GM10266 (cell line): ENCODE results near the gene GABRR3.

Experiments
- DNase-seq: peaks from one replicate; pipeline ENCODE4 v3.0.0; 2012; ENCODE audit errors: extremely low spot score
- TF ChIP-seq, protein P1 (sequence below): IDR thresholded peaks from 2 replicates; pipeline ENCODE4 v1.5.1; 2012; ENCODE audit warnings: mild to moderate bottlenecking, low read depth; ENCODE audit not compliant: control insufficient read depth, insufficient read depth; ENCODE audit errors: missing control alignments

Gene GABRR3

GRCh38 chr3:98034036-98034435 lies 1.1 kb downstream of the GABRR3 start:
- TF ChIP-seq, protein P1, sequence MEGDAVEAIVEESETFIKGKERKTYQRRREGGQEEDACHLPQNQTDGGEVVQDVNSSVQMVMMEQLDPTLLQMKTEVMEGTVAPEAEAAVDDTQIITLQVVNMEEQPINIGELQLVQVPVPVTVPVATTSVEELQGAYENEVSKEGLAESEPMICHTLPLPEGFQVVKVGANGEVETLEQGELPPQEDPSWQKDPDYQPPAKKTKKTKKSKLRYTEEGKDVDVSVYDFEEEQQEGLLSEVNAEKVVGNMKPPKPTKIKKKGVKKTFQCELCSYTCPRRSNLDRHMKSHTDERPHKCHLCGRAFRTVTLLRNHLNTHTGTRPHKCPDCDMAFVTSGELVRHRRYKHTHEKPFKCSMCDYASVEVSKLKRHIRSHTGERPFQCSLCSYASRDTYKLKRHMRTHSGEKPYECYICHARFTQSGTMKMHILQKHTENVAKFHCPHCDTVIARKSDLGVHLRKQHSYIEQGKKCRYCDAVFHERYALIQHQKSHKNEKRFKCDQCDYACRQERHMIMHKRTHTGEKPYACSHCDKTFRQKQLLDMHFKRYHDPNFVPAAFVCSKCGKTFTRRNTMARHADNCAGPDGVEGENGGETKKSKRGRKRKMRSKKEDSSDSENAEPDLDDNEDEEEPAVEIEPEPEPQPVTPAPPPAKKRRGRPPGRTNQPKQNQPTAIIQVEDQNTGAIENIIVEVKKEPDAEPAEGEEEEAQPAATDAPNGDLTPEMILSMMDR: no peak
- no peak for DNase-seq

- TF ChIP-seq, protein P1: no peak
- DNase-seq: no peak
Observed at GRCh38 chr3:98032904-98033303, 2.2 kb downstream of the GABRR3 start.

DNA sequence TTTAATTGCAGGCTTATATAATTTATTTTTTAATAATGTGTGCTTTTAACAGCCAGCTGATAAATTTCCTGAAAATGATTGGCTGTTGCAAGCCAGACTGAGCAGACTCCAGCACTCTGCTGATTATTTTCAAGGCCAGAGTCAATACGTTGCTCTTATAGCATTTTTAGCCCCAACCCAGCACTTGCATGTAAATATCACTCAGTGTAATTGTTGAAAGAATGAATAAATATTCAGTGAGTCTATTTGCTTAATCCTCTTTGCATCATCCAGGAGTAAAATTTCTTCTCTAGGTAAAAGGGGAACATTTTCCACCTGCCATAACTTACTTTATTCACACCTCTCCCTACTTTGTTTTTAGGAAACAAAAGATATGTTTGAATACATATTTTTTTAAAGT lies 2.9 kb downstream of the GABRR3 start:
- DNase-seq: no peak

DNA sequence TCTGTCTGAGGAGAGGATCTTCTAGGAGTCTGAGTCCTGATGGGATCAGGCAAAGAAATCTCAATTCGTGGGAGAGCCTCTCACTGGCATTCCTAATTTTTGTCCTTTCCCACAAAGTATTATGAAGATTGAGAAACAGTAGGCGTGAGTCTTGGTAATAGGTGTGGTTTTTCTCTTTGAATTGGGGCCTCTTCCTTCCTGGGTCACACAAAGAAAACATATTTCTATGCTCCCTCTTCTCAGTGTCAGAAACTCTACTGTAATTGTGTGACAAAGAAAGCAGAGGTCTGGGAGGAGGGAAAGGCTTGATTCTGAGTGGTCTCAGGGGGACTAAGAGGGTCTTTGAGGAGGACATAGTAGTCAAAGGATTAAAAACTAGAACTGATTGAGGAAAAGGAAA lies 6.0 kb downstream of the GABRR3 start:
- no peak for DNase-seq
- TF ChIP-seq, protein P1: no peak

More for the DNA sequence above, 2.9 kb downstream of the GABRR3 start:
- TF ChIP-seq, protein P1: no peak

DNA sequence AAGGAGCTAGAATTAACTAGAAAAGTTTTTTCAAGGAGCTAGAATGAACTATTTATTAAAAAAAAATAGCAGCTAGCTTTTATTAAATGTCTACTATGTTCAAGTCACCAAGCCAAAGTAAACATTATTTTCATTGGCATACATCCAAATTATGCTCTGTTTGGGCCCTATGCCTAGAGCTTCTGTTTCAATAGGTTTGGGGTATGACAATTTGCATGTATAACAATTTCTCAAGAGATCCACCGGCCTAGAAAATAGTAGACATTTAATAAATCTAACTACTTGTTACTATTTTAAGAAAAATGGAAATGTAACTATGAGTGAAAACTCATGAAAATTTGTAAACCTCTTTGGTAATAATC lies 8.0 kb downstream of the GABRR3 start:
- TF ChIP-seq, protein P1: no peak
- no peak for DNase-seq

- TF ChIP-seq, protein P1: no peak
- DNase-seq: no peak
Observed at GRCh38 chr3:98026425-98027084, 8.6 kb downstream of the GABRR3 start.

DNA sequence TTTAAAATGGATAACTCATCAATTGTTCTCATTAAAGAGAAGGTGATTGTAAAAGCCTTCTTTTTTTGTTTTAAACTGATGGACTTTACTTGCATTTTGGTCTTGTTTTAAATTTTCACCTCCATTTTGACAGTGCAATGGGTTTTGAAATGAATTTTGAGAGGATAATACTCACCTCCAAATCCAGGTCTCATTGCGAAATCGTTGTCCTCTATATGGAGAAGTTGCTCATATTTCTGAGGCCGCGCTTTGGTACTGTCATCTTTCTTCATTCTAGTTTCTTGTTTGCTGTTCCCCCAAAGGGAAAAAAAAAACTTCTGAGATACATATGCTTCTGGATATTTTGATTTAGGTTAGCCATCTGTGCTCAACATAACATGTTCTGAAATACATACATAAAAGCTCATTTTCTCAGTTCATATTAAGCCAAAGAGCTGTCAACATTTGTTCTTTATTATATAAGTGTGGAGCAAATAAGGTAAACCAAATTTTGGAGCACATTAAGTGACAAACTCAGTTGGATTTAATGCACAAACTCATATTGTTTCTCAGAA lies 9.6 kb downstream of the GABRR3 start:
- DNase-seq: no peak
- TF ChIP-seq, protein P1: no peak
